ENCODE measurements around the gene CNTN6.

Gene CNTN6

DNA sequence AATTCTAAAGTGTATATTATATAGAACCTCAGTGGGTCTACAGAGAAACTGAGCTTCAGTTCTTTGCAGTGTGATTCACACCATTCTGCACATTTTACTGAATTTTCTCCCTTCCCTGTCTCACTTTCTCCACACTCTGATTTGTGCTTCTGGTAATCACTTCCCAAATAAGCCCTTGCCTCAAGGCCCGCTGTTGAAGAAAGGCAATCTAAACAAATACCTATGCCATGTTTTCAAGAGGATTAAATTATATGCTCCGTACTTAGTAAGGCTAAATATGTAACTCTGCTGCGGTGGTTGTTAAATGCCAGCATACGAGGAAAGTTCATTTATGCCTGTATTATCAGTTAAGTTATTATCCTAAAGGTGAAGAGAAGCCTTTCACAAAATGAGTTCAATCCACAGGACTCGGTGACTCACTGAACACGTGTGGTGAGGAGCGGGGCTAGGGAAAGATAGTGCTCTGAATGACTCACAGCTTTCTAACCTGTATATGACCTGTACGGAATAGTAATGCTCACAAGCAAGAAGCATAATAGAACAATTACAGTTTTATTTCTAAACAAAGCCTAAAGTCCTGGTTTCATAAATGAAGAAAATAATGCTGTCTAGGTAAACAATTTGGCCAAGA lies 25.1 kb downstream of the CNTN6 start:
- no peak overlapping the region for H3K27ac ChIP-seq

DNA sequence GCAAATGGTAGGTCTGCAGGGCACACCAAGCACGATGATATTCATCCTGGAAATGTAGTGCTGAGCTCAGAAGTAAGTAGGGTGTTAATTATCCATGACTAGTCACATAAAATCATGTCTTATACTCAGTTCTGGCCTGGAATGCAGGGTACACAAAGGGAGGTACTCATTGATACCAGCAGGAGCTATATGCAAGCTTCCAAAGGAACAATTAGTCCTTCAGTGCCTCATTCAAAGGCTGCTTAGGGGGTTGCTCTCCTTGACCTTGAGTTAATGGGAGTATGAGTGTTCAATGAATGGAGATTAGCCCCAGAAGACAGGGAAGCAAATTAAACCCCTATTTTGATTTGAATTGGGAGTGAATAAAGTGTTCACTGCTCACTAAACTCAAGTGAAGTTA lies 38.3 kb downstream of the CNTN6 start:
- TF ChIP-seq, protein P1, sequence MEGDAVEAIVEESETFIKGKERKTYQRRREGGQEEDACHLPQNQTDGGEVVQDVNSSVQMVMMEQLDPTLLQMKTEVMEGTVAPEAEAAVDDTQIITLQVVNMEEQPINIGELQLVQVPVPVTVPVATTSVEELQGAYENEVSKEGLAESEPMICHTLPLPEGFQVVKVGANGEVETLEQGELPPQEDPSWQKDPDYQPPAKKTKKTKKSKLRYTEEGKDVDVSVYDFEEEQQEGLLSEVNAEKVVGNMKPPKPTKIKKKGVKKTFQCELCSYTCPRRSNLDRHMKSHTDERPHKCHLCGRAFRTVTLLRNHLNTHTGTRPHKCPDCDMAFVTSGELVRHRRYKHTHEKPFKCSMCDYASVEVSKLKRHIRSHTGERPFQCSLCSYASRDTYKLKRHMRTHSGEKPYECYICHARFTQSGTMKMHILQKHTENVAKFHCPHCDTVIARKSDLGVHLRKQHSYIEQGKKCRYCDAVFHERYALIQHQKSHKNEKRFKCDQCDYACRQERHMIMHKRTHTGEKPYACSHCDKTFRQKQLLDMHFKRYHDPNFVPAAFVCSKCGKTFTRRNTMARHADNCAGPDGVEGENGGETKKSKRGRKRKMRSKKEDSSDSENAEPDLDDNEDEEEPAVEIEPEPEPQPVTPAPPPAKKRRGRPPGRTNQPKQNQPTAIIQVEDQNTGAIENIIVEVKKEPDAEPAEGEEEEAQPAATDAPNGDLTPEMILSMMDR (IDR thresholded peaks at IDR 0.05) = no peak
- no peak for TF ChIP-seq ZFX (IDR thresholded peaks at IDR 0.05; ENCODE audit: borderline replicate concordance)
- H3K27ac ChIP-seq = no peak overlapping the region

More for the DNA sequence above, 25.1 kb downstream of the CNTN6 start:
- TF ChIP-seq ZFX (IDR thresholded peaks at IDR 0.05; ENCODE audit: borderline replicate concordance) = no peak
- TF ChIP-seq, protein P1 (IDR thresholded peaks at IDR 0.05) = no peak

DNA sequence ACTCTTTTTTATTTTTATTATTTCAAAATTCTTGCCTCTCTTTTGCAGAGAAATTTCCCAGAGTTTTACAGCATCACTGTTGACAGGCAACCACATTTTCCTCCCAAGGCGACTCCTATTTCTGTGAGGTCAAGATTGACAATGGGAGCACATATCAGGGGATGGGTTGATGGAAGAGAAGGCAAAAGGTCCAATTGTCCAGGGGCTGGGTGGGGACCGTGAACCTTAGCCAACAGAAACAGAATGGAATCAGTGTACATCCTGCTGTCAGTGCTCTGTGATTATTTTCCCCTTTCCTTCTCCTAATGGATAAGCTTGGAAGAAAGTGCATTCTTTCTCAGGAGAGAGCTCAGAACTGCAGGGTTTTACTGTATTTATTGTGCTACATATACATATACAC lies 42.4 kb downstream of the CNTN6 start:
- H3K27ac ChIP-seq = no peak overlapping the region
- TF ChIP-seq ZFX (IDR thresholded peaks at IDR 0.05; ENCODE audit: borderline replicate concordance) = no peak
- TF ChIP-seq, protein P1 (IDR thresholded peaks at IDR 0.05) = no peak

DNA sequence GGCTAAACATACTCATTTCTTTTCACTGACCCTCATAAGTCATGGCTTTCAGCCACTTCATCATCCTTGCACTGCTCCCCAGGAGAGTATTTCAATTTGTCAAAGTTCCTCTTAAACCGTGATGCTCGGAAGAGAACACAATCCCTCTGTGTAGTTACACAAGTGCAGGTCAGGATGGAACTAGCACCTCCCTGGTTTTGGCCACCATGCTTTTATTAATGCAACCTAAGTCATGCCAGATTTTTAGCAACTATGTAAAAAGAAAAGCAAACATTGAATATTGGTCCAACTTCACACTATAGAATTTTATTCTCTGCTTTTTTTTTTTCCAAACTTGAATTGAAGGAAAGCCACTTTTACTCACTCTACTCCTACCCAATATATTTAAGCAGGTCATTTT lies 45.2 kb downstream of the CNTN6 start:
- no peak for TF ChIP-seq ZFX (IDR thresholded peaks at IDR 0.05; ENCODE audit: borderline replicate concordance)
- TF ChIP-seq, protein P1 (IDR thresholded peaks at IDR 0.05) = no peak
- no peak overlapping the region for H3K27ac ChIP-seq

DNA sequence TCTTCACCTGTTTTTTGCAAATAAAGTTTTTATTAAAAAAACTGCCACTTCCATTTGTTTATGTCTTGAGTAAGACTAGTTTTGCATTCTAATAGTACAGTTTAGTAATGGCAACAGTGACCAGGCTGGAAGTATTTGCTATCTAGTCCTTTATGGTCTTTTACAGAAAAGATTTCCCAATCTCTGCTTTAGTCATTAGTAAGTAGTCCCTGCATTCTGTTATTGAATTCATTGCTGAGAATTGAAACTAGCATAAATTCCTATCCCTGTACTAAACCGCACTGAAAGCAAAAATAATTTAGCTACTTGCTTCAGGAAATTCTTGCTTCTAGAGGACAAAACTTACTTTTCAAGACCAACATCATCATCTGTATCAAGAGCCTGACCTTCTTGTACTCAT lies 46.2 kb downstream of the CNTN6 start:
- TF ChIP-seq, protein P1 (IDR thresholded peaks at IDR 0.05) = no peak
- TF ChIP-seq ZFX (IDR thresholded peaks at IDR 0.05; ENCODE audit: borderline replicate concordance) = no peak
- no peak overlapping the region for H3K27ac ChIP-seq

DNA sequence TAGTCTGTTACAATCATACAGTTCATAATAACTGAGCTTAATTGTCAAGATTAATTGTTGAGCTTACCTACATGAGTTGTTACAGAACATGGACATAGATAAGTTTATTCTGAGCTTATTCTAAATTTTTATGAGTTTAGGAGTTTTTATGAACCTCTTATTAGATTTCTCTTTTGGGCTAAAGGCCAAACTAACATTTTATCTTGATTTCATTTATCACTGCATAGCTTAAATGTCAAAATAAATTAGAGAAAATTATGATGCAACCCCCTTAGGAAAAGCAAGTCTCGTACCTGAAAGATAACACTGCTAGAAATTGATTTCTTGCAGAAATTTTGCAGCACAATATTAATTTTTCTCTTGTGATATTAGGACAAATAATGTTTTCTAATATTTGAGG lies 54.5 kb downstream of the CNTN6 start:
- TF ChIP-seq, protein P1 (IDR thresholded peaks at IDR 0.05) = no peak
- TF ChIP-seq ZFX (IDR thresholded peaks at IDR 0.05; ENCODE audit: borderline replicate concordance) = no peak
- H3K27ac ChIP-seq = no peak overlapping the region

DNA sequence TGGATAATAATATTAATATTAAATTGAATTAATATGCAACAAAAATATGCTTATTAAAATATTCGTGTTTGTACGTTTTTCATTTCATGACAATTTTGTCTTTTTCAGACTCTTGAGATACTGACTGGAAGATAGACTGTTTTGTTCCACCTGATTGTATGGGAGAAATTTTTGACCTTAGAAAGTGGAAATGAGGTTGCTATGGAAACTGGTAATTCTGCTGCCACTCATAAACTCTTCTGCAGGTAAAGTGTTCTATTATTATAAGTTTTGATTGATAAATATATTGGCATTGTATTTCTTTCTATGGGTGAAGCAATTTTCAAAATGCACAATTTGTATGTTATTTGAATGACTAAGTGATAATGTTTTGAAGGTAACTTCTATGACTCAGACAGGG lies 55.0 kb downstream of the CNTN6 start:
- H3K27ac ChIP-seq = no peak overlapping the region
- TF ChIP-seq, protein P1 (IDR thresholded peaks at IDR 0.05) = no peak
- TF ChIP-seq ZFX (IDR thresholded peaks at IDR 0.05; ENCODE audit: borderline replicate concordance) = no peak
